HCT116 (cell line): ENCODE results near the gene HMG20A. TPM values are rescaled to one million over a fixed set of nuclear protein-coding genes. Genes with fewer than 3 reads are reported as not detected.

ENCODE experiments used
- ATAC-seq: fragments of 200-7000 bp; cut with Tn5 transposase; 2 replicates; pipeline ENCODE4 v1.9.1; 2020; ENCODE audit warnings: mild to moderate bottlenecking, moderate library complexity
- BruUV-seq: library from RNA; stranded (reverse); fragments of 400-500 nt; replicated peaks from 2 replicates; lab custom pipeline; 2021; lab: Mats Ljungman, UMichigan
- CTCF ChIA-PET: fragments of 300-600 bp; sonication (Branson Sonifier 250); formaldehyde crosslinking; loops from one replicate; lab custom pipeline; 2021; ENCODE audit warnings: antibody characterized with exemption; lab: Charles Lee
- POLR2A ChIA-PET: fragments of 300-600, 350-600 bp; sonication (Branson Sonifier 250); formaldehyde crosslinking; loops from one replicate; lab custom pipeline; 2021; ENCODE audit warnings: antibody characterized with exemption; lab: Charles Lee
- RAD21 ChIA-PET, 2 experiments: fragments of 300-600 bp; sonication (Branson Sonifier 250); formaldehyde crosslinking; loops; one replicate each; lab custom pipeline; 2023; ENCODE audit warnings: low total read pairs in 2 of 2; ENCODE audit not compliant: uncharacterized antibody in 2 of 2, unreplicated experiment in 2 of 2, low non-redundant PET in 1 of 2; lab: Charles Lee
- DNase-seq: peaks from one replicate; pipeline ENCODE4 v3.0.0-alpha.2; 2010; ENCODE audit warnings: low read depth, low spot score
- H2AFZ ChIP-seq: fragments of 200-600 bp; shearing (Covaris generic), sonication (generic); 2 replicates; pipeline ENCODE4 v1.6.1; 2017; ENCODE audit warnings: low read depth, mixed run types, mixed read lengths, antibody characterized with exemption, low read length; ENCODE audit not compliant: poor library complexity, severe bottlenecking
- H3K27ac ChIP-seq: 2 replicates; pipeline ENCODE4 v1.5.1; 2012; ENCODE audit warnings: low read depth, low read length
- H3K27me3 ChIP-seq: fragments of 200-600 bp; sonication (generic); 2 replicates; pipeline ENCODE4 v1.6.1; 2016; ENCODE audit warnings: mixed run types, low read length, mixed read lengths; ENCODE audit not compliant: insufficient read depth
- H3K36me3 ChIP-seq, 2 experiments: fragments of 200-500 bp in 1 of 2; fragments of 200-600 bp in 1 of 2; sonication (Bioruptor generic) in 1 of 2; sonication (generic) in 1 of 2; 2 replicates each; pipeline versions ENCODE4 v1.5.1 to v1.6.1; 2014 to 2016; ENCODE audit warnings: low read length in 2 of 2, inconsistent platforms in 1 of 2, mixed read lengths in 1 of 2, mixed run types in 1 of 2; ENCODE audit not compliant: insufficient read depth in 2 of 2, control insufficient read depth in 1 of 2
- H3K4me1 ChIP-seq, 2 experiments: fragments of 200-600 bp in 1 of 2; sonication (generic) in 1 of 2; 2 replicates each; pipeline versions ENCODE4 v1.5.1 to v1.6.1; 2012 to 2017; ENCODE audit warnings: low read length in 2 of 2, inconsistent platforms in 1 of 2, mild to moderate bottlenecking in 1 of 2, mixed read lengths in 1 of 2, mixed run types in 1 of 2, moderate library complexity in 1 of 2; ENCODE audit not compliant: insufficient read depth in 2 of 2, control insufficient read depth in 1 of 2
- H3K4me2 ChIP-seq: fragments of 200-600 bp; sonication (generic); 2 replicates; pipeline ENCODE4 v1.6.1; 2017; ENCODE audit warnings: mixed run types, low read length, mixed read lengths
- H3K4me3 ChIP-seq, 2 experiments: fragments of 200-600 bp in 1 of 2; sonication (generic) in 1 of 2; replicated peaks in 1 of 2; 2 replicates each; pipeline ENCODE4 v1.5.1; 2011 to 2016; ENCODE audit warnings: low read length in 2 of 2, control low read depth in 1 of 2, low read depth in 1 of 2, mild to moderate bottlenecking in 1 of 2, mixed read lengths in 1 of 2, mixed run types in 1 of 2
- H3K79me2 ChIP-seq: fragments of 200-600 bp; sonication (generic); 2 replicates; pipeline ENCODE4 v1.6.1; 2017; ENCODE audit warnings: mild to moderate bottlenecking, mixed run types, low read length, moderate library complexity, mixed read lengths; ENCODE audit not compliant: insufficient read depth
- H3K9ac ChIP-seq: fragments of 200-600 bp; sonication (generic); 2 replicates; pipeline ENCODE4 v1.6.1; 2016; ENCODE audit warnings: low read length, mixed read lengths
- H3K9me2 ChIP-seq: fragments of 200-600 bp; sonication (generic), shearing (Covaris generic); 2 replicates; pipeline ENCODE4 v1.6.1; 2017; ENCODE audit warnings: mixed run types, mild to moderate bottlenecking, moderate library complexity; ENCODE audit not compliant: insufficient read depth
- H3K9me3 ChIP-seq, 2 experiments: fragments of 200-500 bp in 1 of 2; fragments of 200-600 bp in 1 of 2; sonication (Bioruptor generic) in 1 of 2; sonication (generic) in 1 of 2; 2 replicates each; pipeline ENCODE4 v1.6.1; 2014 to 2017; ENCODE audit warnings: low read length in 2 of 2, mixed read lengths in 2 of 2, inconsistent platforms in 1 of 2, low read depth in 1 of 2, mild to moderate bottlenecking in 1 of 2, mixed run types in 1 of 2, moderate library complexity in 1 of 2; ENCODE audit not compliant: control insufficient read depth in 1 of 2, insufficient read depth in 1 of 2
- H4K20me1 ChIP-seq: fragments of 200-600 bp; sonication (generic), shearing (Covaris generic); 2 replicates; pipeline ENCODE4 v1.6.1; 2017; ENCODE audit warnings: mixed run types, mild to moderate bottlenecking, moderate library complexity; ENCODE audit not compliant: insufficient read depth
- CBX3 ChIP-seq: IDR thresholded peaks from 2 replicates; pipeline ENCODE4 v1.6.1; 2012; ENCODE audit warnings: low read depth
- CEBPB ChIP-seq: IDR thresholded peaks from 2 replicates; pipeline ENCODE4 v1.6.1; 2012; ENCODE audit warnings: low read depth
- EGR1 ChIP-seq: IDR thresholded peaks from 2 replicates; pipeline ENCODE4 v1.6.1; 2012; ENCODE audit warnings: low read depth
- ELF1 ChIP-seq: IDR thresholded peaks from 2 replicates; pipeline ENCODE4 v1.6.1; 2012; ENCODE audit warnings: low read depth, borderline replicate concordance
- EZH2 ChIP-seq: fragments of 200-600 bp; sonication (generic); IDR thresholded peaks from 2 replicates; pipeline ENCODE4 v1.6.1; 2017; ENCODE audit warnings: antibody characterized with exemption, mixed run types
- EZH2phosphoT487 ChIP-seq: fragments of 200-600 bp; IDR thresholded peaks from 2 replicates; pipeline ENCODE4 v1.6.1; 2018; ENCODE audit warnings: antibody characterized with exemption, borderline replicate concordance
- MAX ChIP-seq: IDR thresholded peaks from 2 replicates; pipeline ENCODE4 v1.6.1; 2012
- POLR2A ChIP-seq: IDR thresholded peaks from 2 replicates; pipeline ENCODE4 v1.7.0; 2011; ENCODE audit warnings: borderline replicate concordance; ENCODE audit not compliant: insufficient read depth, insufficient read length; ENCODE audit errors: extremely low read depth
- POLR2AphosphoS5 ChIP-seq: IDR thresholded peaks from 2 replicates; pipeline ENCODE4 v1.6.1; 2011; ENCODE audit warnings: mild to moderate bottlenecking, low read depth, low read length, moderate library complexity
- SP1 ChIP-seq: IDR thresholded peaks from 2 replicates; pipeline ENCODE4 v1.6.1; 2012; ENCODE audit warnings: low read depth
- SRF ChIP-seq: IDR thresholded peaks from 2 replicates; pipeline ENCODE4 v1.6.1; 2012; ENCODE audit warnings: low read depth
- TCF7L2 ChIP-seq: IDR thresholded peaks from 2 replicates; pipeline ENCODE4 v1.7.0; 2011; ENCODE audit warnings: borderline replicate concordance, inconsistent platforms; ENCODE audit not compliant: insufficient read depth, insufficient read length; ENCODE audit errors: extremely low read depth
- YY1 ChIP-seq: IDR thresholded peaks from 2 replicates; pipeline ENCODE4 v1.6.1; 2011; ENCODE audit warnings: low read length, low read depth, moderate library complexity, mild to moderate bottlenecking; ENCODE audit not compliant: insufficient replicate concordance; ENCODE audit errors: extremely low read depth
- ZNF274 ChIP-seq: fragments of 200-500 bp; sonication (Bioruptor generic); IDR thresholded peaks from 2 replicates; pipeline ENCODE4 v1.6.1; 2014; ENCODE audit warnings: mild to moderate bottlenecking, low read depth, low read length, inconsistent platforms
- intact Hi-C: fragments of 100-400 bp; cut with micrococcal nuclease; formaldehyde crosslinking; loops from 2 replicates; pipeline ENCODE4 v1.10.0; 2022
- total RNA-seq: library from RNA; stranded (reverse); gene quantifications from one replicate; pipeline ENCODE4 v1.2.1, GENCODE V29; 2021; ENCODE audit not compliant: unreplicated experiment
- TF ChIP-seq, protein P1 (sequence below): IDR thresholded peaks from 2 replicates; pipeline ENCODE4 v1.6.1; 2012
- TF ChIP-seq, protein P2 (sequence below): IDR thresholded peaks from 2 replicates; pipeline ENCODE4 v1.6.1; 2012; ENCODE audit warnings: low read depth
- TF ChIP-seq, protein P3 (sequence below): IDR thresholded peaks from 2 replicates; pipeline ENCODE4 v1.6.1; 2011; ENCODE audit warnings: mild to moderate bottlenecking, low read length, moderate library complexity; ENCODE audit not compliant: insufficient replicate concordance; ENCODE audit errors: extremely low read depth

Gene HMG20A
- total RNA-seq, 1 experiment from 2014 or later = 37.7 TPM

GRCh38 chr15:77516076-77516475 lies 95.4 kb downstream of the HMG20A start:
- H2AFZ ChIP-seq = no peak overlapping the region
- TF ChIP-seq TCF7L2 (no peak), ZNF274 (no peak), POLR2A (no peak), EGR1 (no peak), ELF1 (no peak), YY1 (no peak), MAX (no peak), SP1 (no peak), EZH2phosphoT487 (no peak), SRF (no peak), CBX3 (no peak), POLR2AphosphoS5 (no peak), EZH2 (no peak), CEBPB (no peak)
- TF ChIP-seq, all 23 proteins: peak for 0
- H3K27me3 ChIP-seq = no peaks in the 10 kb centered on the region
- RAD21 ChIA-PET = no interaction called here
- no peak overlapping the region for H3K27ac ChIP-seq
- no peaks in the 10 kb centered on the region for H3K79me2 ChIP-seq
- H3K9me3 ChIP-seq = no peaks in the 10 kb centered on the region
- no peaks in the 10 kb centered on the region for H3K36me3 ChIP-seq
- ATAC-seq = no peak
- CTCF ChIA-PET = interaction anchor here (1.7 kb wide), 1 partner anchor 27 kb away, joined by 5 read pairs; no protein-coding TSS in a partner anchor
- no peak overlapping the region for H3K4me2 ChIP-seq
- intact Hi-C loops = no loop called here
- no peak overlapping the region for H3K9ac ChIP-seq
- H3K4me3 ChIP-seq = no peak overlapping the region
- POLR2A ChIA-PET = no interaction called here
- no peaks in the 10 kb centered on the region for H3K4me1 ChIP-seq
- no peak for DNase-seq
- no peaks in the 10 kb centered on the region for H4K20me1 ChIP-seq
- no TSS peak for BruUV-seq
- no peaks in the 10 kb centered on the region for H3K9me2 ChIP-seq

- Histone ChIP-seq H3K27me3 (no peaks in the 10 kb centered on the region), H3K36me3 (no peaks in the 10 kb centered on the region), H3K4me2 (no peak overlapping the region), H2AFZ (no peak overlapping the region), H3K9me2 (no peaks in the 10 kb centered on the region), H4K20me1 (no peaks in the 10 kb centered on the region), H3K79me2 (no peaks in the 10 kb centered on the region), H3K27ac (no peak overlapping the region), H3K4me1 (no peaks in the 10 kb centered on the region), H3K9ac (no peak overlapping the region), H3K9me3 (no peaks in the 10 kb centered on the region), H3K4me3 (no peak overlapping the region)
- no TSS peak for BruUV-seq
- POLR2A ChIA-PET = no interaction called here
- ATAC-seq = no peak
- CTCF ChIA-PET = interaction anchor here (1.7 kb wide), 1 partner anchor 27 kb away, joined by 5 read pairs; no protein-coding TSS in a partner anchor
- RAD21 ChIA-PET = no interaction called here
- no peak for DNase-seq
- intact Hi-C loops = no loop called here
- TF ChIP-seq TCF7L2 (no peak), SP1 (no peak), EGR1 (no peak), POLR2AphosphoS5 (no peak)
- TF ChIP-seq, protein P1, sequence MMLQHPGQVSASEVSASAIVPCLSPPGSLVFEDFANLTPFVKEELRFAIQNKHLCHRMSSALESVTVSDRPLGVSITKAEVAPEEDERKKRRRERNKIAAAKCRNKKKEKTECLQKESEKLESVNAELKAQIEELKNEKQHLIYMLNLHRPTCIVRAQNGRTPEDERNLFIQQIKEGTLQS = no peak
- TF ChIP-seq, protein P2, sequence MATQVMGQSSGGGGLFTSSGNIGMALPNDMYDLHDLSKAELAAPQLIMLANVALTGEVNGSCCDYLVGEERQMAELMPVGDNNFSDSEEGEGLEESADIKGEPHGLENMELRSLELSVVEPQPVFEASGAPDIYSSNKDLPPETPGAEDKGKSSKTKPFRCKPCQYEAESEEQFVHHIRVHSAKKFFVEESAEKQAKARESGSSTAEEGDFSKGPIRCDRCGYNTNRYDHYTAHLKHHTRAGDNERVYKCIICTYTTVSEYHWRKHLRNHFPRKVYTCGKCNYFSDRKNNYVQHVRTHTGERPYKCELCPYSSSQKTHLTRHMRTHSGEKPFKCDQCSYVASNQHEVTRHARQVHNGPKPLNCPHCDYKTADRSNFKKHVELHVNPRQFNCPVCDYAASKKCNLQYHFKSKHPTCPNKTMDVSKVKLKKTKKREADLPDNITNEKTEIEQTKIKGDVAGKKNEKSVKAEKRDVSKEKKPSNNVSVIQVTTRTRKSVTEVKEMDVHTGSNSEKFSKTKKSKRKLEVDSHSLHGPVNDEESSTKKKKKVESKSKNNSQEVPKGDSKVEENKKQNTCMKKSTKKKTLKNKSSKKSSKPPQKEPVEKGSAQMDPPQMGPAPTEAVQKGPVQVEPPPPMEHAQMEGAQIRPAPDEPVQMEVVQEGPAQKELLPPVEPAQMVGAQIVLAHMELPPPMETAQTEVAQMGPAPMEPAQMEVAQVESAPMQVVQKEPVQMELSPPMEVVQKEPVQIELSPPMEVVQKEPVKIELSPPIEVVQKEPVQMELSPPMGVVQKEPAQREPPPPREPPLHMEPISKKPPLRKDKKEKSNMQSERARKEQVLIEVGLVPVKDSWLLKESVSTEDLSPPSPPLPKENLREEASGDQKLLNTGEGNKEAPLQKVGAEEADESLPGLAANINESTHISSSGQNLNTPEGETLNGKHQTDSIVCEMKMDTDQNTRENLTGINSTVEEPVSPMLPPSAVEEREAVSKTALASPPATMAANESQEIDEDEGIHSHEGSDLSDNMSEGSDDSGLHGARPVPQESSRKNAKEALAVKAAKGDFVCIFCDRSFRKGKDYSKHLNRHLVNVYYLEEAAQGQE = no peak
- TF ChIP-seq, protein P3, sequence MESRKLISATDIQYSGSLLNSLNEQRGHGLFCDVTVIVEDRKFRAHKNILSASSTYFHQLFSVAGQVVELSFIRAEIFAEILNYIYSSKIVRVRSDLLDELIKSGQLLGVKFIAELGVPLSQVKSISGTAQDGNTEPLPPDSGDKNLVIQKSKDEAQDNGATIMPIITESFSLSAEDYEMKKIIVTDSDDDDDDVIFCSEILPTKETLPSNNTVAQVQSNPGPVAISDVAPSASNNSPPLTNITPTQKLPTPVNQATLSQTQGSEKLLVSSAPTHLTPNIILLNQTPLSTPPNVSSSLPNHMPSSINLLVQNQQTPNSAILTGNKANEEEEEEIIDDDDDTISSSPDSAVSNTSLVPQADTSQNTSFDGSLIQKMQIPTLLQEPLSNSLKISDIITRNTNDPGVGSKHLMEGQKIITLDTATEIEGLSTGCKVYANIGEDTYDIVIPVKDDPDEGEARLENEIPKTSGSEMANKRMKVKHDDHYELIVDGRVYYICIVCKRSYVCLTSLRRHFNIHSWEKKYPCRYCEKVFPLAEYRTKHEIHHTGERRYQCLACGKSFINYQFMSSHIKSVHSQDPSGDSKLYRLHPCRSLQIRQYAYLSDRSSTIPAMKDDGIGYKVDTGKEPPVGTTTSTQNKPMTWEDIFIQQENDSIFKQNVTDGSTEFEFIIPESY = no peak
Measured at GRCh38 chr15:77516786-77517185, 96.1 kb downstream of the HMG20A start.
